Left lung (tissue), 10 donors: ENCODE measurements around the gene IP6K1. TPM values are rescaled to one million over a fixed set of nuclear protein-coding genes. Genes with fewer than 3 reads are reported as not detected.

Source experiments
- ATAC-seq: fragments of 200-7000 bp; cut with Tn5 transposase; one replicate; pipeline ENCODE4 v1.9.1; 2020; ENCODE audit warnings: moderate library complexity
- DNase-seq, 4 donors: peaks; one replicate each; pipeline ENCODE4 v3.0.0-alpha.2; 2013 to 2020
- H3K27ac ChIP-seq, 2 donors: fragments of 200-600 bp; sonication (generic) in 1 of 2; one replicate each; pipeline versions ENCODE4 v1.5.0 to v1.8.0; 2020 to 2021
- H3K27me3 ChIP-seq, 2 donors: fragments of 200-600 bp; sonication (generic) in 1 of 2; one replicate each; pipeline versions ENCODE4 v1.5.0 to v1.8.0; 2020 to 2021
- H3K36me3 ChIP-seq, 2 donors: fragments of 200-600 bp; sonication (generic) in 1 of 2; one replicate each; pipeline versions ENCODE4 v1.5.0 to v1.8.0; 2020 to 2021
- H3K4me1 ChIP-seq, 2 donors: fragments of 200-600 bp; one replicate each; pipeline ENCODE4 v1.8.0; 2021
- H3K4me3 ChIP-seq, 2 donors: fragments of 200-600 bp; sonication (generic) in 1 of 2; one replicate each; pipeline versions ENCODE4 v1.5.0 to v1.8.0; 2020 to 2021; ENCODE audit warnings: mild to moderate bottlenecking in 1 of 2
- H3K9me3 ChIP-seq, 2 donors: fragments of 200-600 bp; sonication (generic) in 1 of 2; one replicate each; pipeline versions ENCODE4 v1.5.0 to v1.8.0; 2020 to 2021
- intact Hi-C, 2 donors: fragments of 100-400 bp; cut with DNase I; formaldehyde crosslinking; loops; one replicate each; pipeline versions ENCODE4 v1.11.2 to v1.14.2; 2022
- polyA plus RNA-seq, 6 donors: library from polyadenylated mRNA; unstranded; fragments of 120-200 nt; gene quantifications; one replicate each; pipeline ENCODE4 v1.2.1, GENCODE V29; 2013; ENCODE audit not compliant: insufficient read length in 6 of 6
- total RNA-seq, 2 donors: library from RNA; stranded (reverse); fragmentation: NEBNext Ultra II Directional; extraction: Animal tissue kit (Norgen Biotek cat#: 25700); gene quantifications; one replicate each; pipeline ENCODE4 v1.2.1, GENCODE V29; 2021
- TF ChIP-seq, protein P1 (sequence below), 2 donors: fragments of 200-600 bp; sonication (generic) in 1 of 2; IDR thresholded peaks; one replicate each; pipeline versions ENCODE4 v1.5.0 to v1.8.0; 2021; ENCODE audit warnings: antibody characterized with exemption in 2 of 2
- donor health status: DM: no; HTN: yes; CAD: no.
- donor health status: DM: no; HTN: no; CAD: no.

The IP6K1 gene
- total and polyA plus RNA-seq, 8 donors, result 31.8 to 51.2 (median 44.7) TPM

DNA sequence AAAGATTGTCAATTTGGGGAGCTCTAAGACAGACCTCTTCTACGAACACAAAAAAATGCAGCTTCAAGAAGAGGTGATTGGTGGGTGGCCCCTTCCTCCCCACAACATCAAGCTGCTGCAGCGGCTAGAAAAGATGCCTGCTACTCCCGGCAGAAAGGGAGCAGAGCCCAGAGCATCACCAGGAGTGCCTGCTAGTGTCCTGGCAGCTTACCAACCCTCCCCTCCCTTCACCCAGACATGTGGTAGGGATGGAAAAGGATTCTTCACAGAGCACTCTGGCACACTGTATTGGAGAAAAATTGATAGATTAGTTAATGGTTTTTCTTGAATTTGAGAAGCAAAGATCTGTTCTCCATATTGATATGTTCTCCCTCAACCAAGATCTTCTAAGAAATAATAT lies 10.8 kb downstream of the IP6K1 start:
- ATAC-seq (no peak), DNase-seq (no peak)
- Histone ChIP-seq H3K27ac (no peak overlapping the region), H3K4me1 (peaks cover 0 to 23% of the 10 kb centered on the region in 2 donors), H3K36me3 (peaks cover 0 to 24% of the 10 kb centered on the region in 2 donors), H3K9me3 (no peaks in the 10 kb centered on the region), H3K27me3 (no peaks in the 10 kb centered on the region), H3K4me3 (no peak overlapping the region)
- intact Hi-C loops, result no loop called here
- TF ChIP-seq, protein P1, sequence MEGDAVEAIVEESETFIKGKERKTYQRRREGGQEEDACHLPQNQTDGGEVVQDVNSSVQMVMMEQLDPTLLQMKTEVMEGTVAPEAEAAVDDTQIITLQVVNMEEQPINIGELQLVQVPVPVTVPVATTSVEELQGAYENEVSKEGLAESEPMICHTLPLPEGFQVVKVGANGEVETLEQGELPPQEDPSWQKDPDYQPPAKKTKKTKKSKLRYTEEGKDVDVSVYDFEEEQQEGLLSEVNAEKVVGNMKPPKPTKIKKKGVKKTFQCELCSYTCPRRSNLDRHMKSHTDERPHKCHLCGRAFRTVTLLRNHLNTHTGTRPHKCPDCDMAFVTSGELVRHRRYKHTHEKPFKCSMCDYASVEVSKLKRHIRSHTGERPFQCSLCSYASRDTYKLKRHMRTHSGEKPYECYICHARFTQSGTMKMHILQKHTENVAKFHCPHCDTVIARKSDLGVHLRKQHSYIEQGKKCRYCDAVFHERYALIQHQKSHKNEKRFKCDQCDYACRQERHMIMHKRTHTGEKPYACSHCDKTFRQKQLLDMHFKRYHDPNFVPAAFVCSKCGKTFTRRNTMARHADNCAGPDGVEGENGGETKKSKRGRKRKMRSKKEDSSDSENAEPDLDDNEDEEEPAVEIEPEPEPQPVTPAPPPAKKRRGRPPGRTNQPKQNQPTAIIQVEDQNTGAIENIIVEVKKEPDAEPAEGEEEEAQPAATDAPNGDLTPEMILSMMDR (IDR thresholded peaks at IDR 0.05), result no peak

DNA sequence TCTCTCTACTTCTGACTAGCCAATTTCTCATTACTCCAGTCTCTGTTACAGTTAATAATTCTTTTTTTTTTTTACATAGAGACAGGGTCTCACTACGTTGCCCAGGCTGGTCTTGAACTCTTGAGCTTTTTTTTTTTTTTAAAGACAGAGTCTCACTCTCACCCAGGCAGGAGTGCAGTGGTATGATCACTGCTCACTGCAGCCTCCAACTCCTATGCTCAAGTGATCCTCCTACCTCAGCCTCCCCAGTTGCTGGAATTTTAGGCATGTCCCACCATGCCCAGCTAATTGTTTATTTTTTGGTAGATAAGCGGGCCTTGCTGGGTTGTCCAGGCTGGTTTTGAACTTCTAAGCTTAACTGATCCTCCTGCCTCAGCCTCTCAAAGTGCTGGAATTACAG lies 13.6 kb downstream of the IP6K1 start:
- Histone ChIP-seq H3K4me3 (no peak overlapping the region), H3K4me1 (peaks cover 0 to 15% of the 10 kb centered on the region in 2 donors), H3K27me3 (no peaks in the 10 kb centered on the region), H3K27ac (no peak overlapping the region), H3K9me3 (no peaks in the 10 kb centered on the region), H3K36me3 (peaks cover 0 to 31% of the 10 kb centered on the region in 2 donors)
- ATAC-seq (no peak), DNase-seq (no peak)
- TF ChIP-seq, protein P1 (IDR thresholded peaks at IDR 0.05), result no peak
- intact Hi-C loops, result no loop called here

DNA sequence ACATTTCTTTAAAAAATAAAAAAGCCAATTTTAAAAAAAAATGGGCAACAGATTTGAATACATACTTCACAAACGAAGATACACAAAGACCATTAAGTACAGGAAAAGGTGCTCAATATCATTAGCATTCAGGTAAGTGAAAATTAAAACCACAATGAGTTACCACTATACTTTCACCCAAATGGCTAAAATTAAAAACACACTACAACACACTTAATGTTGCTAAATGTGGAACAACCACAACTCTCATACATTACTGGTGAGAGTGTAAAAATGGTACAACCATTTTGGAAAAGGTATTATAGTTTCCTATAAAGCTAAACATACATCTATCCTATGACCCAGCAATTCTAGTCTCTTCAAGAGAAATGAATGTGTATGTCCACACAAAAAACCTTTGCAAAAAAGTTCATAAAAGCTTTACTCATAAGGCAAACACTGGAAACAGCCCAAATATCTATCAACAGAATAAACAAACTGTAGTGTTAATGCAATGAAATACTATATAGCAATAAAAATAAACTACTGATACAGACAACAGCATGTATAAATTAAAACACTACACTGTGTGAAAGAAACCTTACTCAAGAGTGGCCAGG lies 14.9 kb downstream of the IP6K1 start:
- TF ChIP-seq, protein P1 (IDR thresholded peaks at IDR 0.05), result no peak
- H3K27ac ChIP-seq, result no peak overlapping the region
- no peak for DNase-seq
- no peaks in the 10 kb centered on the region for H3K9me3 ChIP-seq
- no peak for ATAC-seq
- H3K4me1 ChIP-seq, result peaks cover 0 to 15% of the 10 kb centered on the region in 2 donors
- H3K27me3 ChIP-seq, result no peaks in the 10 kb centered on the region
- H3K36me3 ChIP-seq, result peaks cover 0 to 20% of the 10 kb centered on the region in 2 donors
- H3K4me3 ChIP-seq, result no peak overlapping the region
- intact Hi-C loops, result no loop called here

DNA sequence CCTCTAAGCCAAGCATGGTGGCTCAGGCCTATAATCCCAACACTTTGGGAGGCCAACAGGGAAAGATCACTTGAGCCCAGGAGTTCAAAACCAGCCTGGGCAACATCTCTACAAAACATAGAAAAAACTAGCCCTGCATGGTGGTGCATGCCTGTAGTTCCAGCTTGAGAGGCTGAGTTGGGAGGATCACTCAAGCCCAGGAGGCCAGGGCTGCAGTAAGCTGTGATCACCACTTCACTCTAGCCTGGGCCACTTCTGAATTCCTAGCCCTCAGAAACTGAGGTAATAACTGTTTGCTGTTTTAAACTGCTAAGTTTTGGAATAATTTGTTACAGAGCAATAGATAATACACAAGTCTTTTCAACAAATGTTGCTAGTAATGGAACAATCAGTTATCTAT lies 16.4 kb downstream of the IP6K1 start:
- no peak overlapping the region for H3K27ac ChIP-seq
- no peak for DNase-seq
- no peak for ATAC-seq
- H3K4me3 ChIP-seq, result no peak overlapping the region
- intact Hi-C loops, result no loop called here
- TF ChIP-seq, protein P1 (IDR thresholded peaks at IDR 0.05), result no peak
- H3K4me1 ChIP-seq, result peaks cover 0 to 15% of the 10 kb centered on the region in 2 donors
- H3K27me3 ChIP-seq, result no peaks in the 10 kb centered on the region
- peaks cover 0 to 23% of the 10 kb centered on the region in 2 donors for H3K36me3 ChIP-seq
- H3K9me3 ChIP-seq, result no peaks in the 10 kb centered on the region

DNA sequence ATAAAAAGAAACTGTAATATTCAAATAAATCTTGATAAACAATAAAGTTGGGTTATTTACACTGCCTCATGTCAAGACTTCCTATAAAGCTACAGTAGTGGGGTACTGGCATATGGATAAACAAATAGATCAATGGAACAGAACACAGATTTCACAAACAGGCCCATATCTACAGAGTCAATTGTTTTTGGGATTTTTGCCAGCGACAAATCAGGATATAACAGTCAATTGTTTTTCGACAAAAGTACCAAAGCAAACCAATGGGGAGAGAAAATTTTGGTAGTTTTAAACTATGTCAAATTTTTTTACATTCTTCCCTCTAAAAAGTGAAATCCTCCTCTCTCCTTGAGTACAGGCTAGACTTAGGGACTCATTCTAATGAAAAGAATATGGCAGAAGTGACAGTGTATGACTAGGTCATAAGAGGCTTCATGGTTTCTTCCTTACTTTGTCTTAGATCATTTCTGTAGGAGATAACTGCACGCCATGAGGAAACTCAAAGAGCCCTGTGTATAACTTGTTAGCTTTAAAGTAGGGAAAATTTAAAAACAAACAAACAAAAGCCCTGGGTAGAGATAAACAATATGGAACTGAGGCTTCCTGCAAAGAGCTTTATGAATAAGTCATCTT lies 16.9 kb downstream of the IP6K1 start:
- no peak overlapping the region for H3K27ac ChIP-seq
- H3K9me3 ChIP-seq, result no peaks in the 10 kb centered on the region
- no peak overlapping the region for H3K4me3 ChIP-seq
- peaks cover 0 to 23% of the 10 kb centered on the region in 2 donors for H3K36me3 ChIP-seq
- intact Hi-C loops, result no loop called here
- ATAC-seq (no peak), DNase-seq (no peak)
- TF ChIP-seq, protein P1 (IDR thresholded peaks at IDR 0.05), result no peak
- H3K27me3 ChIP-seq, result no peaks in the 10 kb centered on the region
- peaks cover 0 to 15% of the 10 kb centered on the region in 2 donors for H3K4me1 ChIP-seq
